Measurements from ENCODE around the gene ABHD15.

DNA sequence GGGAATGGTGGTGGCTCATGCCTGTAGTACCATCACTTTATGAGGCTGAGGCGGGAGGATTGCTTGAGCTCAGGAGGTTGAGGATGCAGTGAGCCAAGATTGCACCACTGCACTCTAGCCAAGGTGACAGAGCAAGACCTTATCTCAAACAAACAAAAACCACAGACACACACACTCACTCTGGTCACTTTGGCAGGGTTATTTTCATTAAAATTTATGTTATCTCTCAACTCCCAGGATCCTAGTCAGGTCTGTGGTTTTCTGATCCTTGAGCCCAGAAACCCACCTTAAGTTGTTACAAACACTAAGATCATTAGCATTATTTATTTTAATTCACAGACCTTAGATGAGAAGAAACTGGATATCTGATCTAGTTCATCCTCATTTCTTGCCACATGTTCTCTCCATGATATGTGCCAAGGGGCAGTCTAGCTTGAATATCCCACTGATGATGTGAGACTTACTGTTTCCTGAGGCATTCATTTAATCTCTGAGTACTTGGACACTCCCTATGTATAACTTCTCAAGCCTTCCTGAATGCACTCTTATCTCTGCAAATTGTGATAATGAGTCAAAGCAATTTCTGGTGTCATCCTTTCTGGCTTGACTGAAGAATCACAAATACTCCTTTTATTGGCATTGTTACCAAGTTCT, 9.6 kb downstream of the ABHD15 start:
- TF ChIP-seq EP300 (IDR thresholded peaks at IDR 0.05) (no peak), CEBPB (IDR thresholded peaks at IDR 0.05) (no peak), BHLHE40 (IDR thresholded peaks at IDR 0.05; ENCODE audit: low read depth, low read length) (no peak), RARB (CRISPR knock-in tag; IDR thresholded peaks at IDR 0.05) (no peak), MAFK (IDR thresholded peaks at IDR 0.05; ENCODE audit: partially characterized antibody) (no peak), POLR2A (IDR thresholded peaks at IDR 0.05; ENCODE audit: low read length) (no peak)
- TF ChIP-seq, protein P1, sequence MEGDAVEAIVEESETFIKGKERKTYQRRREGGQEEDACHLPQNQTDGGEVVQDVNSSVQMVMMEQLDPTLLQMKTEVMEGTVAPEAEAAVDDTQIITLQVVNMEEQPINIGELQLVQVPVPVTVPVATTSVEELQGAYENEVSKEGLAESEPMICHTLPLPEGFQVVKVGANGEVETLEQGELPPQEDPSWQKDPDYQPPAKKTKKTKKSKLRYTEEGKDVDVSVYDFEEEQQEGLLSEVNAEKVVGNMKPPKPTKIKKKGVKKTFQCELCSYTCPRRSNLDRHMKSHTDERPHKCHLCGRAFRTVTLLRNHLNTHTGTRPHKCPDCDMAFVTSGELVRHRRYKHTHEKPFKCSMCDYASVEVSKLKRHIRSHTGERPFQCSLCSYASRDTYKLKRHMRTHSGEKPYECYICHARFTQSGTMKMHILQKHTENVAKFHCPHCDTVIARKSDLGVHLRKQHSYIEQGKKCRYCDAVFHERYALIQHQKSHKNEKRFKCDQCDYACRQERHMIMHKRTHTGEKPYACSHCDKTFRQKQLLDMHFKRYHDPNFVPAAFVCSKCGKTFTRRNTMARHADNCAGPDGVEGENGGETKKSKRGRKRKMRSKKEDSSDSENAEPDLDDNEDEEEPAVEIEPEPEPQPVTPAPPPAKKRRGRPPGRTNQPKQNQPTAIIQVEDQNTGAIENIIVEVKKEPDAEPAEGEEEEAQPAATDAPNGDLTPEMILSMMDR (IDR thresholded peaks at IDR 0.05) = no peak
- TF ChIP-seq, protein P2, sequence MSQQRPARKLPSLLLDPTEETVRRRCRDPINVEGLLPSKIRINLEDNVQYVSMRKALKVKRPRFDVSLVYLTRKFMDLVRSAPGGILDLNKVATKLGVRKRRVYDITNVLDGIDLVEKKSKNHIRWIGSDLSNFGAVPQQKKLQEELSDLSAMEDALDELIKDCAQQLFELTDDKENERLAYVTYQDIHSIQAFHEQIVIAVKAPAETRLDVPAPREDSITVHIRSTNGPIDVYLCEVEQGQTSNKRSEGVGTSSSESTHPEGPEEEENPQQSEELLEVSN (IDR thresholded peaks at IDR 0.05; ENCODE audit: borderline replicate concordance, low read depth) = no peak
- TF ChIP-seq, protein P3, sequence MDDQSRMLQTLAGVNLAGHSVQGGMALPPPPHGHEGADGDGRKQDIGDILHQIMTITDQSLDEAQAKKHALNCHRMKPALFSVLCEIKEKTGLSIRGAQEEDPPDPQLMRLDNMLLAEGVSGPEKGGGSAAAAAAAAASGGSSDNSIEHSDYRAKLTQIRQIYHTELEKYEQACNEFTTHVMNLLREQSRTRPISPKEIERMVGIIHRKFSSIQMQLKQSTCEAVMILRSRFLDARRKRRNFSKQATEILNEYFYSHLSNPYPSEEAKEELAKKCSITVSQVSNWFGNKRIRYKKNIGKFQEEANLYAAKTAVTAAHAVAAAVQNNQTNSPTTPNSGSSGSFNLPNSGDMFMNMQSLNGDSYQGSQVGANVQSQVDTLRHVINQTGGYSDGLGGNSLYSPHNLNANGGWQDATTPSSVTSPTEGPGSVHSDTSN (IDR thresholded peaks at IDR 0.05) = no peak
- TF ChIP-seq, protein P4, sequence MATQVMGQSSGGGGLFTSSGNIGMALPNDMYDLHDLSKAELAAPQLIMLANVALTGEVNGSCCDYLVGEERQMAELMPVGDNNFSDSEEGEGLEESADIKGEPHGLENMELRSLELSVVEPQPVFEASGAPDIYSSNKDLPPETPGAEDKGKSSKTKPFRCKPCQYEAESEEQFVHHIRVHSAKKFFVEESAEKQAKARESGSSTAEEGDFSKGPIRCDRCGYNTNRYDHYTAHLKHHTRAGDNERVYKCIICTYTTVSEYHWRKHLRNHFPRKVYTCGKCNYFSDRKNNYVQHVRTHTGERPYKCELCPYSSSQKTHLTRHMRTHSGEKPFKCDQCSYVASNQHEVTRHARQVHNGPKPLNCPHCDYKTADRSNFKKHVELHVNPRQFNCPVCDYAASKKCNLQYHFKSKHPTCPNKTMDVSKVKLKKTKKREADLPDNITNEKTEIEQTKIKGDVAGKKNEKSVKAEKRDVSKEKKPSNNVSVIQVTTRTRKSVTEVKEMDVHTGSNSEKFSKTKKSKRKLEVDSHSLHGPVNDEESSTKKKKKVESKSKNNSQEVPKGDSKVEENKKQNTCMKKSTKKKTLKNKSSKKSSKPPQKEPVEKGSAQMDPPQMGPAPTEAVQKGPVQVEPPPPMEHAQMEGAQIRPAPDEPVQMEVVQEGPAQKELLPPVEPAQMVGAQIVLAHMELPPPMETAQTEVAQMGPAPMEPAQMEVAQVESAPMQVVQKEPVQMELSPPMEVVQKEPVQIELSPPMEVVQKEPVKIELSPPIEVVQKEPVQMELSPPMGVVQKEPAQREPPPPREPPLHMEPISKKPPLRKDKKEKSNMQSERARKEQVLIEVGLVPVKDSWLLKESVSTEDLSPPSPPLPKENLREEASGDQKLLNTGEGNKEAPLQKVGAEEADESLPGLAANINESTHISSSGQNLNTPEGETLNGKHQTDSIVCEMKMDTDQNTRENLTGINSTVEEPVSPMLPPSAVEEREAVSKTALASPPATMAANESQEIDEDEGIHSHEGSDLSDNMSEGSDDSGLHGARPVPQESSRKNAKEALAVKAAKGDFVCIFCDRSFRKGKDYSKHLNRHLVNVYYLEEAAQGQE (IDR thresholded peaks at IDR 0.05) = no peak

All from A549 (cell line).